Heart left ventricle (tissue), 13 donors: Measurements from ENCODE around the gene PLPP3.

Experiments used
- POLR2A ChIP-seq, 2 donors: fragments of 450-650 bp; IDR thresholded peaks; one replicate each; pipeline ENCODE4 v1.6.1; 2017; ENCODE audit warnings: antibody characterized with exemption in 2 of 2, mild to moderate bottlenecking in 2 of 2, moderate library complexity in 2 of 2
- TF ChIP-seq, protein P1 (sequence below), 12 donors: fragments of 200-600 bp; sonication (generic) in 4 of 12; IDR thresholded peaks; one replicate each; pipeline versions ENCODE4 v1.5.0 to v1.8.0; 2018 to 2022; ENCODE audit warnings: antibody characterized with exemption in 12 of 12, mild to moderate bottlenecking in 5 of 12
- donor health status: ischemic (EF 13 %, LVEDD 7.1; RV severe dilation, severe dysfunction).
- donor health status: DM: no; HTN: yes; CAD: no.
- donor health status: DM: no; HTN: no; CAD: no.
- donor health status: ischemic (EF 25% LVEDD 6.9; RV normal size, moderate dysfunction).
- donor health status: ischemic (EF 25% LVEDD 5.7; RV mildly dilated, moderate dysfunction).
- donor health status: ischemic (EF 35%, LVEDD 5.7; RV mildly dilated, moderate dysfunction).
- donor health status: nonischemic (EF 11% LVEDD 7.7; RV severe dilation, severe dysfunction).
- donor health status: DM: yes; HTN: yes; CAD: no.
- donor health status: PGD.
- donor health status: ischemic (EF 29% LVEDD 5.4; RV normal size, mild dysfunction).
- donor health status: nonischemic (EF 23%, LVEDD 6.1; RV moderate dilation, normal function).

DNA sequence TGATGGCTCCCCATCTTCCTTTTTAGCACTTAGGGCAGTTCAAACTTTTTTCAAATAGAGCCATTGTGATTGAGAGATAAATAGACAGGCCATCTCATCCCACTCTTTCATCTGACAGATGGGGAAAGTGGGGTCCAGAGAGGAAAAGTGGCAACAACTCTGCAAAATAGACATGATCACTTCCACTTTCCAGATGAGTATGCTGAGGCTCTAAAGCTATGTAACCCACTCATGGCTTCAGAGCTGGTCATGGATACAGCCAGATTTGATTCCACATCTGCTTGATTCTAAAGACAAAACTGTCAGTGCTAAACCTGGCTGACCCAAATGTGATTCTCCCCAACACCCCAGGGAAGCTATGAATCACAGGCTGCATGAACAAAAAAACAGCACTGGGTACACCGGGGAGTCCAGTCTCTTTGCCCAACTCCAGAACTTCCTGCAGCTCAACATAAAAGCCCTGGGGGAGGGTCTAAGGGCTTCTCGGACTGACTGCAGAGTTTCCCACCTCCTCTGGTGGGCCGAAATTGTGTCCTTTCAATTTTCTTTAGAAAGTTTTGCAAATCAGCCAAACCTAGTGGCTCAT, 59.3 kb downstream of the PLPP3 start:
- TF ChIP-seq, protein P1, sequence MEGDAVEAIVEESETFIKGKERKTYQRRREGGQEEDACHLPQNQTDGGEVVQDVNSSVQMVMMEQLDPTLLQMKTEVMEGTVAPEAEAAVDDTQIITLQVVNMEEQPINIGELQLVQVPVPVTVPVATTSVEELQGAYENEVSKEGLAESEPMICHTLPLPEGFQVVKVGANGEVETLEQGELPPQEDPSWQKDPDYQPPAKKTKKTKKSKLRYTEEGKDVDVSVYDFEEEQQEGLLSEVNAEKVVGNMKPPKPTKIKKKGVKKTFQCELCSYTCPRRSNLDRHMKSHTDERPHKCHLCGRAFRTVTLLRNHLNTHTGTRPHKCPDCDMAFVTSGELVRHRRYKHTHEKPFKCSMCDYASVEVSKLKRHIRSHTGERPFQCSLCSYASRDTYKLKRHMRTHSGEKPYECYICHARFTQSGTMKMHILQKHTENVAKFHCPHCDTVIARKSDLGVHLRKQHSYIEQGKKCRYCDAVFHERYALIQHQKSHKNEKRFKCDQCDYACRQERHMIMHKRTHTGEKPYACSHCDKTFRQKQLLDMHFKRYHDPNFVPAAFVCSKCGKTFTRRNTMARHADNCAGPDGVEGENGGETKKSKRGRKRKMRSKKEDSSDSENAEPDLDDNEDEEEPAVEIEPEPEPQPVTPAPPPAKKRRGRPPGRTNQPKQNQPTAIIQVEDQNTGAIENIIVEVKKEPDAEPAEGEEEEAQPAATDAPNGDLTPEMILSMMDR (IDR thresholded peaks at IDR 0.05), result no peak
- no peak for TF ChIP-seq POLR2A (IDR thresholded peaks at IDR 0.05)
